NCI-H1436 treated with DMSO at 0.1 percent for 48 hours (cell line): Measurements from ENCODE around the gene APOBEC3C.
"Not testable (repeated sequence)": the region's sequence is repeated elsewhere in the genome, so short reads cannot be mapped to it uniquely, and the experiment has no call there.

Experiments
- DNase-seq: peaks from one replicate; lab custom pipeline; 2025; lab: John Stamatoyannopoulos, UW

APOBEC3C gene

GRCh38 chr22:39066442-39067276, 52.6 kb downstream of the APOBEC3C start:
- DNase-seq, result not testable (repeated sequence)

GRCh38 chr22:39068033-39068785, 54.2 kb downstream of the APOBEC3C start:
- no peak for DNase-seq
